ENCODE measurements around the gene RFX7. TPM values are rescaled to one million over a fixed set of nuclear protein-coding genes. Genes with fewer than 3 reads are reported as not detected.
A peak's percentile ranks its signal among the peaks of the same experiment; 100 is the strongest.

RFX7 gene
- total RNA-seq, 1 donor from 2014 or later, result 39.2 TPM

DNA sequence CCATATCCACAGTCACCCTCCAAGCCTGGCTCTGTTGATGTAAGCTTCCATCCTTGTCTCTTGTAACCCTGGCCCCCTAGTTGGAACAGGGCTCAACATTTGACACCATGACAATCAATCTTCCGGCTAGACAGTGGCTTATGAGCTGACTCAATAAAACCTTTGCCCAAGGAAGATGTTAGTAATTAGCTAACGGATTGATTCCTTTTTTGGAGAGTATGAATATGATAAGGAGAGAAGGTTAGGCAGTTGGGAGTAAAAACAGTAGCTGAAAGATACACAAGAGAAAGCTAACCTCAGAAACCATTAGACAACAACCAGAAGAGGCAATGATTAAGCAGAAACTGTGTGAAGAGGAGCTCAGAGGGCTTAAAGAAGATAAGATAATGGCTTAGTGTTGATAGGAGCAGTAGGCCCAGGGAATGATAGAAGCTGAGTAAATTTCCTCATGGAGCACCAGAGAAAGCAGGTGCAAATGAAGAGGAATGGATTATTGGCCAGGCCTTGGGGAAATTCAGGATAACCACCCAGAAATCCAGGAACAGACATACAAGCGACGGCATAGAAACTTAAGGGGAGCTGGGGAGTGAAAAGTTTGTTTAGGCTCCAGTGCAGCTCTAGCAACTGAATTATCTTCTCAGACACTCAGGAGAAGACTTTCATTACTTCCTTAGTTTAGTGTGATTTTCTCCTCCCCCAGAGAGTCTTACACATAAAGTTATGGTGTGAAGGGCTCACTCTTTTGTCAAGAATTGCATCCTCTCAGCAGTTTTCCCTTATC is 7.8 kb upstream of the RFX7 start:
- H3K4me1 Mint-ChIP-seq (ENCODE audit: unreplicated experiment), result peaks cover 22% of the 10 kb centered on the region
- peaks cover 6% of the 10 kb centered on the region for H3K27me3 Mint-ChIP-seq
- H3K4me3 Mint-ChIP-seq, result no peak overlapping the region
- DNase-seq (ENCODE audit: extremely low spot score, unreplicated experiment), result no peak
- no peaks in the 10 kb centered on the region for H3K36me3 Mint-ChIP-seq
- H3K9me3 Mint-ChIP-seq, result no peaks in the 10 kb centered on the region
- TF ChIP-seq CTCF (conservative IDR thresholded peaks at IDR 0.05), result no peak
- H3K27ac Mint-ChIP-seq, result no peak overlapping the region

DNA sequence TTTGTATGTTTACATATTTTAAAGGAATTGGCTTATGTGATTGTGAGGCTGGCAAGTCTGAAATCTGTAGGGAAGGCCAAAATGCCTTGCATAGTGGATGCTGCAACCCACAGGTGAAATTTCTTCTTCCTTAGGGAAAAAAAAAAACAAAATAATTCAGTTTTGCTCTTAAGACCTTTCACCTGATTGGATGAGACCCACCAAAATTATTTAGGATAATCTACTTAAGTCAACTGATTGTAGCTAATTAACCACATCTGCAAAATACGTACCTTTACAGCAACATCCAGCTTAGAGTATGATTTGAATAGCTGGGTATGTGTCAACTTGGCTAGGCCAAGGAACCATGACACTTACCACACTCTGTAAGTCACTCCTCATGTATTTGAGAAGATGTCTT is 6.9 kb upstream of the RFX7 start:
- H3K4me3 Mint-ChIP-seq, result no peak overlapping the region
- no peak for TF ChIP-seq CTCF (conservative IDR thresholded peaks at IDR 0.05)
- H3K27ac Mint-ChIP-seq, result no peak overlapping the region
- no peaks in the 10 kb centered on the region for H3K9me3 Mint-ChIP-seq
- peaks cover 6% of the 10 kb centered on the region for H3K27me3 Mint-ChIP-seq
- H3K4me1 Mint-ChIP-seq (ENCODE audit: unreplicated experiment), result peaks cover 28% of the 10 kb centered on the region
- DNase-seq (ENCODE audit: extremely low spot score, unreplicated experiment), result no peak
- no peaks in the 10 kb centered on the region for H3K36me3 Mint-ChIP-seq

DNA sequence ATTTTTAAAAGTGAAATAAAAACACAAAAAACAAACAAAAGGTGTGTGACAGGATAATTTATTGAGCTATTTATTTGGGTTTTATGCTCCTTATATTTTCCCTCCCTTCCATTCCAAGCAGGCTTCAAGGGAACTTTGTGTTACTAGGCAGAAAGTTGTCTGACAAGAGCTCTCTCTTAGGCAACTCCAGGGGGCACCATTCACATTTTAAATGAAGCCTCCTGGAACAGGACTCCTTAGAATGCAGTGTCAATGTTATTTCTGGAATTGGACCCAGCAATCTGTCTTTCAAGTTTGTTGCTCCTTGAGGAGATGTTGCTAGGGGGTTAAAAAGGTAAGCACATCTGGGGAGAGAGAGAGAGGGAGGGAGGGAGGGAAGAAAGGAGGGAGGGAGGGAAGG is 5.4 kb upstream of the RFX7 start:
- peaks cover 6% of the 10 kb centered on the region for H3K27me3 Mint-ChIP-seq
- H3K9me3 Mint-ChIP-seq, result no peaks in the 10 kb centered on the region
- H3K36me3 Mint-ChIP-seq, result no peaks in the 10 kb centered on the region
- H3K27ac Mint-ChIP-seq, result no peak overlapping the region
- peaks cover 27% of the 10 kb centered on the region for H3K4me1 Mint-ChIP-seq (ENCODE audit: unreplicated experiment)
- peak; percentile 56 for TF ChIP-seq CTCF (conservative IDR thresholded peaks at IDR 0.05)
- DNase-seq (ENCODE audit: extremely low spot score, unreplicated experiment), result no peak
- H3K4me3 Mint-ChIP-seq, result no peak overlapping the region

GRCh38 chr15:56248311-56248992 is 4.8 kb upstream of the RFX7 start:
- no peak overlapping the region for H3K4me3 Mint-ChIP-seq
- no peaks in the 10 kb centered on the region for H3K9me3 Mint-ChIP-seq
- DNase-seq (ENCODE audit: extremely low spot score, unreplicated experiment), result no peak
- peaks cover 24% of the 10 kb centered on the region for H3K4me1 Mint-ChIP-seq (ENCODE audit: unreplicated experiment)
- no peak for TF ChIP-seq CTCF (conservative IDR thresholded peaks at IDR 0.05)
- H3K27me3 Mint-ChIP-seq, result peaks cover under 1% of the 10 kb centered on the region
- H3K27ac Mint-ChIP-seq, result peak overlapping the region; percentile 40
- H3K36me3 Mint-ChIP-seq, result no peaks in the 10 kb centered on the region

DNA sequence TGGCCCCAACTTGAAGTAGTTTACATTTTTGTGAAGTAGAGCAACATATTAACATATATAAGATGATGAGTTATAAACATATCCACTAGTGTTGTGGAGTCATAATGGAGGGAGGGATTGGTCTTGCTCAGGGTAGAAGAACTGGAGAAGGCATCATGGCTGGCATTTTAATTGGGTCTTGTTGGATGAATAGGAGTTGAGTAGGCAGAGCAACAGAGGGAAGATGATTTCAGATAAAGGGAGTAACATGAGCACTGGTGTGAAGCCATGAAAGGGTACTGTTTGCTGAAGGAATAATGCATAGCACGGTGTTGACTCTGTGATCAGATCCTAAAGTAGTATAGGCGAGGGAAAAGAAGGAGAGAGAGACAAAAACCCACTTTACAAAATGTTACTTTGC is 3.6 kb upstream of the RFX7 start:
- Mint-ChIP-seq H3K4me1 (ENCODE audit: unreplicated experiment) (peaks cover 24% of the 10 kb centered on the region), H3K9me3 (no peaks in the 10 kb centered on the region), H3K27ac (no peak overlapping the region), H3K27me3 (no peaks in the 10 kb centered on the region), H3K36me3 (peaks cover 3% of the 10 kb centered on the region), H3K4me3 (no peak overlapping the region)
- DNase-seq (ENCODE audit: extremely low spot score, unreplicated experiment), result no peak
- no peak for TF ChIP-seq CTCF (conservative IDR thresholded peaks at IDR 0.05)

Data from type B pancreatic cell (in vitro differentiated cells).